Left forelimb (tissue), 1 donor: ENCODE measurements around the gene CUL7.
"Not testable (repeated sequence)": the region's sequence is repeated elsewhere in the genome, so short reads cannot be mapped to it uniquely, and the experiment has no call there.

Experiments
- DNase-seq: peaks from one replicate; pipeline ENCODE4 v3.0.0-alpha.2; 2018; ENCODE audit warnings: low spot score

Gene CUL7

GRCh38 chr6:43045371-43045930 is 8.2 kb downstream of the CUL7 start:
- DNase-seq, result no peak

- no peak for DNase-seq
These were observed 10.3 kb downstream of the CUL7 start for GRCh38 chr6:43043310-43043709.

- not testable (repeated sequence) for DNase-seq
These were observed 12.2 kb downstream of the CUL7 start for GRCh38 chr6:43041475-43041874.

- no peak for DNase-seq
These were observed 13.0 kb downstream of the CUL7 start for GRCh38 chr6:43040542-43041257.

GRCh38 chr6:43038727-43039126 is 14.9 kb downstream of the CUL7 start:
- no peak for DNase-seq

- no peak for DNase-seq
These were observed 15.9 kb downstream of the CUL7 start for GRCh38 chr6:43037706-43038105.

- no peak for DNase-seq
These were observed 16.5 kb downstream of the CUL7 start for GRCh38 chr6:43037197-43037596.

- no peak for DNase-seq
These were observed 16.9 kb downstream of the CUL7 start for GRCh38 chr6:43036712-43037111.

- DNase-seq, result no peak
These were observed 18.0 kb downstream of the CUL7 start for GRCh38 chr6:43035495-43036194.

GRCh38 chr6:43034190-43034525 is 19.5 kb downstream of the CUL7 start:
- DNase-seq, result no peak

GRCh38 chr6:43033496-43034189 is 20.0 kb downstream of the CUL7 start:
- no peak for DNase-seq

- no peak for DNase-seq
These were observed 21.3 kb downstream of the CUL7 start for GRCh38 chr6:43032326-43032725.

GRCh38 chr6:43029120-43029519 is 24.5 kb downstream of the CUL7 start:
- no peak for DNase-seq

GRCh38 chr6:43026365-43026764 is 27.3 kb downstream of the CUL7 start:
- DNase-seq, result no peak

- DNase-seq, result no peak
These were observed 29.2 kb downstream of the CUL7 start for GRCh38 chr6:43024436-43024835.

GRCh38 chr6:43021270-43022047 is 32.2 kb downstream of the CUL7 start, which contains the start of gene RRP36:
TSS of gene RRP36 (plus strand) at chr6:43021623. CDS start at chr6:43021655, 32 bp downstream.
- DNase-seq, result peak; percentile 89

- no peak for DNase-seq
These were observed 32.8 kb downstream of the CUL7 start for GRCh38 chr6:43020847-43021246.

- DNase-seq, result no peak
These were observed 33.5 kb downstream of the CUL7 start for GRCh38 chr6:43020052-43020705.

- DNase-seq, result no peak
These were observed 34.5 kb downstream of the CUL7 start for GRCh38 chr6:43019152-43019551.

- no peak for DNase-seq
These were observed 36.7 kb downstream of the CUL7 start for GRCh38 chr6:43016943-43017334.

GRCh38 chr6:43016176-43016942 is 37.3 kb downstream of the CUL7 start:
- no peak for DNase-seq
